NCI-H2029 treated with DMSO at 0.1 percent for 48 hours (cell line): ENCODE results near the gene PASD1.
"Not testable (repeated sequence)": the region's sequence is repeated elsewhere in the genome, so short reads cannot be mapped to it uniquely, and the experiment has no call there.

Experiments
- DNase-seq: peaks from one replicate; lab custom pipeline; 2025; lab: John Stamatoyannopoulos, UW

PASD1 gene, protein sequence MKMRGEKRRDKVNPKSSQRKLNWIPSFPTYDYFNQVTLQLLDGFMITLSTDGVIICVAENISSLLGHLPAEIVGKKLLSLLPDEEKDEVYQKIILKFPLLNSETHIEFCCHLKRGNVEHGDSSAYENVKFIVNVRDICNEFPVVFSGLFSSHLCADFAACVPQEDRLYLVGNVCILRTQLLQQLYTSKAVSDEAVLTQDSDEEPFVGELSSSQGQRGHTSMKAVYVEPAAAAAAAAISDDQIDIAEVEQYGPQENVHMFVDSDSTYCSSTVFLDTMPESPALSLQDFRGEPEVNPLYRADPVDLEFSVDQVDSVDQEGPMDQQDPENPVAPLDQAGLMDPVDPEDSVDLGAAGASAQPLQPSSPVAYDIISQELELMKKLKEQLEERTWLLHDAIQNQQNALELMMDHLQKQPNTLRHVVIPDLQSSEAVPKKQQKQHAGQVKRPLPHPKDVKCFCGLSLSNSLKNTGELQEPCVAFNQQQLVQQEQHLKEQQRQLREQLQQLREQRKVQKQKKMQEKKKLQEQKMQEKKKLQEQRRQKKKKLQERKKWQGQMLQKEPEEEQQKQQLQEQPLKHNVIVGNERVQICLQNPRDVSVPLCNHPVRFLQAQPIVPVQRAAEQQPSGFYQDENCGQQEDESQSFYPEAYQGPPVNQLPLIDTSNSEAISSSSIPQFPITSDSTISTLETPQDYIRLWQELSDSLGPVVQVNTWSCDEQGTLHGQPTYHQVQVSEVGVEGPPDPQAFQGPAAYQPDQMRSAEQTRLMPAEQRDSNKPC

DNA sequence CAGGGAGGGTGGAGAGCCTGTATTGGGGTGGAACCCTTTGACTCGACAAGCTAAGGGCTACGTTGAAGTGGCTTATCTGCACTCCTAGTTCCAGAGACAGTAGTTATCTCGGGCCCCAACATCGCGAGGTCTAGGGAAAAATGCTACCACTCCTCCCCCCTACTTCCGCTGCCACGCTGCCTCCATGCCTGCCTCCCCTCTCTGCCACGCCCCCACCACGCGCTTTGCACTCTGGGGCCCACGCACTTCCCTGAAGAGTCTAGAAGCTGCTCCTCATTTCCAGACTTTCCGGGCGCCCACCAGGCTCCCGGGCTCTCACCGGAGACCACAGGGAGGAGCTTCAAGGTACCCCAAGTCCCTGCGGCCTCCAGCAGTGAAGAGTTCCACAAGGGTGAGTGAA is at the start of gene PASD1:
PASD1 (plus strand) TSS at position 227 of the 400 bp plus-strand sequence. CDS start 37,879 bp downstream, outside the sequence.
- no peak for DNase-seq

DNA sequence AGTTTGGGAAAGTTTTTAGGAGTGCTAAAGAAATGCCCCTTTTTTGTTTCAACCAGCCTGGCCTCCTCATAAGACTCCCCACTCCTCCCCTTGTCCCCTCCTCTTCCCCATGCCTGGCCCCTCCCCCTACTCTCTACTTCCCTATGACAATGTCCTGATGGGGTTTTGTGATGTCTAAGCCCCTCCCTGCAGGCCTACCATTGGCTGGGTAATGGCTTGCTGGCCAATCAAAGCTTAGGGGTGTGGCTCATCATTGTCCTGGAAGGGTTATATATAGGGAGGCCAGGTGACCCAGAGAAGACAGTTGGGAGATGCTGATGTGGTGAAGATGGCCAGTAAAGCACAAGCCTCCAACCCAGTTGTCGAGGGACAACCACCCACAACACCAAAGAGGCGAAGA is 48.2 kb upstream of the PASD1 start:
- no peak for DNase-seq

DNA sequence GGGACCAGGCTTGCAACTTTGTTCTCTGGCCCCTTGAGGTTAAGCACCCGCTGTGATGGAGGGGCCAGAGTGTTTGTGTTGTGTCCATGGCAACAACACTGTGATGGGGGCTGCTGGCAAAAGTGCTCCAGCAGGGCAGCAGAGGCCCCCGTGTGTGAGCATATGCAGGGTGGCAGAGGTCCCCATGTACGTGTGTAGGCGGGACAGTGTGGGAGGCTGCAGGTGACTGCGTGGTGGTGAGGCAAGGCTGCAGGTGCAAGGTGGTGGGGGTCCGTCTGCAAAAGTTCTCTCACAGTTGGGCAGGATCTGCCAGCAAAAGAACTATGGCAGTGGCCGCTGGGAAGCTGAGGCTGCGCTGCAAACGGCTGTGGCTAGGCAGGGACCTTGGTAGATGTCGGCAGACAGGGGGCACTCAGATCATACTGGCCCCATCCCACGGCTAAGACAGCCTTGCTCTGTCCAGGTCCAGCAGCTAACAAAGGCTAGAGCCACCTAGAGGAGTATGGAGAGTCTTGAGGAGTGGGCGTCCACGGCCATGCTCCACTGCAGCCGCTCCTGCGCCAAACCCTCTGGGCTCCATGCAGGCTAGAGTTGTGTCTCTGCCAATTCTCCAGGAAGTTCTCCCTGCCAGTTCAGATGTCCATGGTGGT is 46.8 kb upstream of the PASD1 start:
- DNase-seq = no peak

DNA sequence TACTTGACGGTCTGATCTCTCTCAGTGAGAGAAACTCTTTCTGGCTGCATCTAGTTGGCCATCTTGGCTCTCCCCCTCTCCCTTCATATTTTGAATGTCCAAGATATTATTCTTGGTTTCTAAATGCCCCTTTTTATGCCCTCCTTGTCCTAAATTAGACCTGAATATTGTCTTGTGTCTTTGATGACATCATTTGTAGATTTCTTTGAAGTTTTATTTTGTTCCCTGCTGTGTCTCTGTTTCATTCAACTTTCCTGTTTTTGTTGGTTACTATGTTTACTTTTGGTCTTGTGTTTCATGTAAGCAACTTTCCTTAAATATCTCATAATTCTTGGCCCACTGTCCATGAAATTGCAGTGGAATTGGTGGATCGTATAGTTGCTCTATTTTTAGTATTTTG is 46.1 kb upstream of the PASD1 start:
- no peak for DNase-seq

DNA sequence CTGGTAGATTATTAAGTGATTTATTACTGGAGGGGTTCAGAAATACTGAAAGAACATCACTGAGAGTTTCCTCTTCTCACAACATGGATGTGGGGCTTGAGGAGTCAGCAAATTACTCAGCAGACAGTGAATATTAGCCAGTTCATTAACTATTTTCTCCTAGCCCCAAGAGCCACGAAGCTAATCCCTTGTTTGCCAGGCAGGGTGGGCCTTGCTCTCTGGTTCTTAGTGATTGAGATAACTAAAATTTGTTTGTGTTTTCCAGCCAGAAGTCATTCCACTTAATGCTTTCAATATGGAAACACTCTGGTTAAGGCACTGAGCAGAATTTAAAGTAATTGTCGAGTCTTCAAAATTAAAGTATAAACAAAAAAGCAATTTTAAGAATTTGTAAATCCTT is 40.1 kb upstream of the PASD1 start:
- DNase-seq = no peak

DNA sequence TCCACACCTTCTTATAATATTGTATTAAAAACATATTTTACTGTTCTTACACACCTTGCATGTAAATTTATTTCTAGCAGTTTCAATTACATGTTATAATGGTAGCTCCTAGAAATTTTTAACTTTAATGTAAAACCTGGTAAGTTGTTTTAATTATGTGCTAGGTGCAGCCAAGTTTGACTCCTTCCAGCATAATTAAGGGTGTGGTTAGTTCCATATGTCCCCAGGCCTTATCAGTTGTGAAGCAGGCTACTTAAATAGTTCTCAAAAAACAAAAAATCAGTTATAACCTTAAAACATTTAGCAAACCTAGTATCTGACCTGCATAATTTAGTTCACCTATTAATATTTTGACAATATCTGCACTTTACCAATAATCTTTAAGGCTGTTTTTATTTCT is 26.9 kb upstream of the PASD1 start:
- no peak for DNase-seq

DNA sequence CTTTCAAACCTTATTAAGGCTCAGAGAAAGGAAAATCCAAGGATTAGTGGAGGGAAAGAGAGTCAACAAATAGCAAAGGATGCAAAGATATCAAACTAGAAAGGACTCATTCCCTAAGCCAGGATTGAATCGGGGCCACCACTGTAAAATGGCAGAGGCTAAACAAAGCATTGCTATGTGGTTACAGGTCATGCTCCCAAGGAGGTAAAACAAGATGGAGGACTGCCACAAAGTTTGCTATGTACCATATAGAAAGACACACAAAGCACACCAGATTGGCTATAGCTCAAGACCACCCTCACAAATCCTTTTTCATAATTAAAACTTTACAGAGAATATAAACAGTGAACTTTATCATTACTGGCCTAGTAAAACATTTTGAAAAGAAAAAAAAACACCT is 25.9 kb upstream of the PASD1 start:
- no peak for DNase-seq

DNA sequence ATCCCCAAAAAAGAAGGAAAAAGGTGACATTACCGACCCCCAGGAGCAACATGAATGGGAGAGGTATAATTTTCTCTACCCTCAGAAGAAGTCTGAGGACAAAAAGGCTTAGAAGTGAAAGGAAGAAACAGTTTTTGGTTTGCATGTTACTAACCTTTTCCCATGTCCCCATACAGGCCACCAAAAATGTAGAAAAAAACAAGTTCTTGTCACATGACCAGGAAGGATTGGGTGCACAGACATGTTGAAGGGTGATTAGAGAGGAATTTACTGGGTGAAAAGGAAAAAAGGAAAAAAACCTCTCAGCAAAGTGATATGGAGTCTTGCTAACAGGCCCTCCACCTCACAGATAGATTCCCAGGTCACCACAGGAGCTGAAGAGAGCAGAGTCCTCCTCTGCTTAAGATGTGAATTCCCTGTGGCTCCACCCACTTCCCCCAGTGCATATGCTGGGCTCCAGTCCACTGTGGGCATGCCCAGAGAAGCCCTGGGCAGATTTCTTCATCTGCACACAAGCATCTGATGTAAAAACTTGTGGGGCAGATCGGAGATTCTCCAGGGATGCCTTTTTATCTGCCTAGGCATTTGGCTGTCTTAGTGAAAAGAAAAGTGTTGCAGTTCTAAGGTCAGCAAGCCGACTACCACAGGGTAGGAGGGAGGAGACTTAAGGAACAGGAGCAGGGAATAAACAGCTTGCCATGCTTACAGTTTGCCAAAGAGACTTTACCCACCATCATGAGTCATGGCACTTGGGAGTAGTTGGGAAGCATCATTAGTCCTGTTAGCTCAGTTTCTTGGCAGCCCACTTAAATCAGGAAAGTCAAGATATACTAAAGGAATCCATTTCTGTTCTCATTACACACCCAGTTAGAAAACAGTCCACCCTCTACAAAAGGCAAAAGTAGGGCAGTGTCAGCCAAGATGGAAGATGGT is 25.0 kb upstream of the PASD1 start:
- DNase-seq = no peak

DNA sequence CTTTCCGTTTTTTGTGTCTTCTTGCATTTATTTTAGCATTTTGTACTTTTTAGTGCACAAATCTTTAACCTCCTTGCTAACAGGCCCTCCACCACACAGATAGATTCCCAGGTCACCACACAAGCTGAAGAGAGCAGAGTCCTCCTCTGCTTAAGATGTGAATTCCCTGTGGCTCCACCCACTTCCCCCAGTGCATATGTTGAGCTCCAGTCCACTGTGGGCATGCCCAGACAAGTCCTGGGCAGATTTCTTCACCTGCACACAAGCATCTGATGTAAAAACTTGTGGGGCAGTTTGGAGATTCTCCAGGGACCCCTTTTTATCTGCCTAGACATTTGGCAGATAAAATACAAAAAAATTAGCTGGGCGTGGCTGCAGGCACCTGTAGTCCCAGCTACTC is 19.8 kb upstream of the PASD1 start:
- DNase-seq = no peak

DNA sequence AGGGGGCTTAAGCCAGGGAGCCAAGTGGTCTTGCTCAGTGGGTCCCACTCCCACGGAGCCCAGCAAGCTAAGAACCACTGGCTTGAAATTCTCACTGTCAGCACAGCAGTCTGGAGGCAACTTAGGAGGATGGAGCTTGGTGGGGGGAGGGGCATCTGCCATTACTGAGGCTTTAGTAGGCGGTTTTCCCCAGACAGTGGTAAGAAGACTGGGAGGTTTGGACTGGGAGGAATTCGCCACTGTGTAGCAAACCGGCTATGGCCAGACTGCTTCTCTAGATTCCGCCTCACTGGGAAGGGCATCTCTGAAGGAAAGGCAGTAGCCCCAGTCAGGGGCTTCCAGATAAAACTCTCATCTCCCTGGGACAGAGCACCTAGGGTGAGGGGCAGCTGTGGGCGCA is 17.2 kb upstream of the PASD1 start:
- DNase-seq = not testable (repeated sequence)

DNA sequence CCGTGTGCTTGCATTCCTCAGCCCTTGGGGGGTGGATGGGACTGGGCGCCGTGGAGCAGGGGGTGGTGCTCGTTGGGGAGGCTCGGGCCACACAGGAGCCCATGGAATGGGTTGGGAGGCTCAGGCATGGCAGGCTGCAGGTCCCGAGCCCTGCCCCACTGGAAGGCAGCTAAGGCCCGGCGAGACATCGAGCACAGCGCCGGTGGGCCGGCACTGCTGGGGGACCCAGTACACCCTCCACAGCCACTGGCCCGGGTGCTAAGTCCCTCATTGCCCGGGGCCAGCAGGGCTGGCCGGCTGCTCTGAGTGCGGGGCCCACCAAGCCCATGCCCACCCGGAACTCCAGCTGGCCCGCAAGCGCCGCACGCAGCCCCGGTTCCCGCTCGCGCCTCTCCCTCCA is 12.3 kb upstream of the PASD1 start:
- not testable (repeated sequence) for DNase-seq

DNA sequence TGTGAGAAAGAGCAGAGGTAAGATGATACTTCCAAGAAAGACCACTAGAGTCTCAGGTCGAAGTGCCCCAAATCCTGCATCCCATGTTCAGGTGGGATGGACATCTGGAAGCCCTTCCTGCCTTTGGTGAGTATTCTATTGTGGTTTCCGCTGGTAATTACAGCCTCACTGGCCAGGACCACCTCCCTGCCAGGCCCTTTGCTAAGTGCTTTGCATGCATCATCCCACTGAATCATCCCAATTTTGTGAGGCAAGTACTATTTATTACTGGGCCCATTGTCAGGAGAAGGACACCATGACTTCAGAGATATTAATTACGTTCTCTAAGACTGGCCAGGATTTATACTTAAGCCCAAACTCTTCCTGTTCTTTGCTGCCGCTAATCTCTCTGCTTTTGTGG is 10.7 kb upstream of the PASD1 start:
- no peak for DNase-seq

DNA sequence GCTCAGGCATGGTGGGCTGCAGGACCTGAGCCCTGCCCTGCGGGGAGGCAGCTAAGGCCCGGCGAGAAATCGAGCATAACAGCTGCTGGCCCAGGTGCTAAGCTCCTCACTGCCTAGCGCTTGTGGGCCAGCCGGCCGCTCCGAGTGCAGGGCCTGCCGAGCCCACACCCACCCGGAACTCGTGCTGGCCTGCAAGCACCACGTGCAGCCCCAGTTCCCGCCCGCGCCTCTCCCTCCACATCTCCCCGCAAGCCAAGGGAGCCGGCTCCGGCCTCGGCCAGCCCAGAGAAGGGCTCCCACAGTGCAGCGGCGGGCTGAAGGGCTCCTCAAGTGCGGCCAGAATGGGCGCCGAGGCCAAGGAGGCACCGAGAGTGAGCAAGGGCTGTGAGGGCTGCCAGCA is 8.2 kb upstream of the PASD1 start:
- DNase-seq = not testable (repeated sequence)

DNA sequence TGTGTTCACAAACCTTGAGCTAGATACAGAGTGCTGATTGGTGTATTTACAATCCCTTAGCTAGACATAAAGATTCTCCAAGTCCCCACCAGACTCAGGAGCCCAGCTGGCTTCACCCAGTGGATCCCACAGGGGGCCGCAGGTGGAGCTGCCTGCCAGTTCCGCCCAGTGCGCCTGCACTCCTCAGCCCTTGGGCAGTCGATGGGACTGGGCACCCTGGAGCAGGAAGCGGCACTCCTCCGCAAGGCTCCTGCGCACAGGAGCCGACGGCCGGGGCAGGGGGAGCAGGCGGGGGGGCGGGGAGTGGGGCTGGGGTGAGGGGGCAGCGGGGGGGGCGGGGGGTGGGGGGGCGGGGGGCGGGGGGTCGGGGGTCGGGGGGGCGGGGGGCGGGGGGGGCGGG is 990 bp upstream of the PASD1 start:
- DNase-seq = not testable (repeated sequence)

DNA sequence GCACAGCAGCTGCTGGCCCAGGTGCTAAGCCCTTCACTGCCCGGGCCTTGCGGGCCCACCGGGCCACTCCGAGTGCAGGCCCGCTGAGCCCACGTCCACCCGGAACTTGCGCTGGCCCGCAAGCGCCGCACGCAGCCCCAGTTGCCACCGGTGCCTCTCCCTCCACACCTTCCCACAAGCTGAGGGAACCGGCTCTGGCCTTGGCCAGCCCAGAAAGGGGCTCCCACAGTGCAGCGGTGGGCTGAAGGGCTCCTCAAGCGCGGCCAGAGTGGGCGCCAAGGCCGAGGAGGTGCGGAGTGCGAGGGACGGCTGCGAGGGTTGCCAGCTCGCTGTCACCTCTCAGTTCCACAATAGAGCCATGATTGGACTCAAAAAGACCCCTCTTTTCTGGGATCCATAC is 472 bp upstream of the PASD1 start:
- DNase-seq = not testable (repeated sequence)

DNA sequence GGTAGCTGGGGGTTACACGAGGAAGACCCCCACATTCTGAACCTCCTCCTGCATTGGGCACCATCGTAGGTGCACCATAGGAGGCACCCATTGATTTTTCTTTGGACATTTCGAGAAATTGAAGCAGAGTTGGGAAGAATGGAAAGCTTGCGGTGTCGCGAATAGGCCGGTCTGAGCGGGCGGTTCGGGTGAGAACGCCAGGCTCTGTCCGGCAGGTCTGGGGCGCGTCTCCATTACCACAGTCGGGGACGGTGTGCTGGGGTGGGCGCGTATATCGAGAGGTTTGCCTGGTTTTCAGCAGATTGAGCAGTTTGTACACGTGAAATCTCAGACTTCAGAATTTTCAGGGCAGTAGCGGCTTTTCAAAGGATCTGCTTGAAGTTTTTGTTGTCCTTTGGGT is 560 bp downstream of the PASD1 start:
- no peak for DNase-seq

DNA sequence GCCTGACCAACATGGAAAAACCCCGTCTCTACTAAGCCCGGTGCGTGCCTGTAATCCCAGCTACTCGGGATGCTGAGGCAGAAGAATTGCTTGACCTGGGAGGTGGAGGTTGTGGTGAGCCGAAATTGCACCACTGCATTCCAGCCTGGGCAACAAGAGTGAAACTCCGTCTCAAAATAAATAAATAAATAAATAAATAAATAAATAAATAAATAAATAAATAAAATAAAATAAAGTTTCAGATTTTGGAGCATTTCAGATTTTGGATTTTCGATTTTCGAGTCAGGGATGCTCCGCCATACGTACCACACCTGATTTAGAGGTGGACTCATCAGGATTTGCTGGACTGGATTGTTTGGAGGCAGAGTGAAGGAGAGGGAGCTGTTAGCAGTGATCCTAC is 3.4 kb downstream of the PASD1 start:
- not testable (repeated sequence) for DNase-seq

DNA sequence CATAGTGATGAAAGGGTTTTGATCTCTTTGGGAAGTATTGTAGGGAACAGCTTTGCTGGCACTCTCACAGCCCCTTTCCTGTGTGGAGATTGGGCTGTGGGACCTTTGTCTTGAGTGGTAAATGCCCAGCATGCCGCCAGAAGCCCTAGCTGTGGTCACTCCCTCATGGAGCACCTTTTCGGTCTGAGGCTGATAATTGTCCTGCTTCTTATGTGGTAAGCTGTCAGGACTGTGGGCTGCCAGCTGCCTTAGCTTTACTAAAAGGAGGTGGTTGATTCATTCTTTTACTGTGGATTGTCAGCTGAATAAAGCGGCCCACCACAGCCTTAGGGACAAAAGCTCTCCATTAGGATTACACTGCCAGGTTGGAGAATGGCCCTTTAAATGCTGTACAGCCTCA is 7.1 kb downstream of the PASD1 start:
- DNase-seq = no peak

DNA sequence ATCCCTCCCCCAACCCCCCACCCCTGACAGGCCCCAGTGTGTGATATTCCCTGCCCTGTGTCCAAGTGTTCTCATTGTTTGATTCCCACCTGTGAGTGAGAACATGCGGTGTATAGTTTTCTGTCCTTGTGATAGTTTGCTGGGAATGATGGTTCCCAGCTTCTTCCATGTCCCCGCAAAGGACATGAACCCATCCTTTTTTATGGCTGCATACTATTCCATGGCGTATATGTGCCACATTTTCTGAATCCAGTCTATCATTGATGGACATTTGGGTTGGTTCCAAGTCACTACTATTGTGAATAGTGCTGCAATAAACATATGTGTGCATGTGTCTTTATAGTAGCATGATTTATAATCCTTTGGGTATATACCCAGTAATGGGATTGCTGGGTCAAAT is 29.9 kb downstream of the PASD1 start:
- DNase-seq = not testable (repeated sequence)

DNA sequence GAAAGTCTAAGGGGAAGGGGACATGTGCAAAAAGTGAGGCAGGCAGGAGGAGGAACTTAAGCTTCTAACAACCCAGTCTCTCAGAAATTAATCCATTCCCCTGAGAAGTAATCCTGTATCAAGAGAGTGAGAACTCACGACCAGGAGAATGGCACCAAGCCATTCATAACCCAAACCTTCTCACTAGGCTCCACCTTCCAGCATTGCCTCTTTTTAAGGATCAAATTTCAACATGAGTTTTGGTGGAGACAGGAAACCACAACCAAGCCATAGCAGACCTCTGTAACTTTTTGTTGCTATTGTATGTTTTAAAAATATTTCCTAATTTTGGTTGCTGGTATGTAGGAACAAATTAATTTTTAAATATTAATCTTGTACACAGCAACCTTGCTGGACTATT is 32.8 kb downstream of the PASD1 start:
- DNase-seq = no peak

DNA sequence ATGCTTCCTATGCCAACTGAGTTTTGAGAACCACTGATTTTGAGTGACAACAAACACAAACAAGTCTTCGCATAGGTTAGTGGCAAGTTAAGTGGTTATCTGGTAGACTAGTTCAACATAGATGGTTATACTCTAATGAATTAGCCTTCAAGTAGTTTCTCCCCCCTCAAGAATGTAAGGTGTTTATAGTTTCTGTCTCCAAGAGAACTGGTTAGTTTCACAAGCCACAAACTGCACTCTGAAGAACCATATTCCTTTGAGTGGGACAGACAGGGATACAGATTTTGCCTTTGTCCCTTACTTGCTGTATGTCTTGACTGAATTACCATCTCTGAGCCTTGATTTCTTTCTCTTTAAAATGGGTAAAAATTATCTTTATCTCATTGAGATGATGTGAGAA is 41.5 kb downstream of the PASD1 start:
- DNase-seq = no peak

DNA sequence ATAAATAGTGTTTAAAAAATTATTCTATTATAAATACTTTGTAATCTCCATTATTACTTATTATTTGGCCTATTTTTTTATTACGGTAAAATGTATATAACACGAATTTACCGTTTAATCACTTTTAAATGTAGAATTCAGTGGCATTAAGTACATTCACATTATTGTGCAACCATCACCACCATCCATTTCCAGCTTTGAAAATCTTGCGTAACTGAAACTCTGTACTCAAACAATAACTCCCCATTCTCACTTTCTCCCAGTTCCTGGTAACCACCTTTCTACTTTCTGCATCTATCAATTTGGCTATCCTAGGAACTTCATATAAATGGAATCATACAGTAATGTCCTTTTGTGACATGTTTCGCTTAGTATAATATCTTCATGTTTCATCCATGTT is 45.7 kb downstream of the PASD1 start:
- DNase-seq = no peak
